IMR-90 (cell line): ENCODE results near the gene IQSEC1. TPM values are rescaled to one million over a fixed set of nuclear protein-coding genes. Genes with fewer than 3 reads are reported as not detected.
A peak's percentile ranks its signal among the peaks of the same experiment; 100 is the strongest.

ENCODE experiments used
- ATAC-seq: fragments of 200-7000 bp; cut with Tn5 transposase; 2 replicates; pipeline ENCODE4 v1.9.1; 2020; ENCODE audit warnings: low read depth, mild to moderate bottlenecking, moderate library complexity
- BruUV-seq: library from RNA; stranded (reverse); fragments of 400-500 nt; replicated peaks from 2 replicates; lab custom pipeline; 2021; lab: Mats Ljungman, UMichigan
- CTCF ChIA-PET: fragments of 300-600 bp; formaldehyde crosslinking; extraction: SDS; loops from one replicate; lab custom pipeline; 2021; ENCODE audit warnings: antibody characterized with exemption; lab: Yijun Ruan, JAX
- POLR2A ChIA-PET: fragments of 300-600 bp; sonication (Branson Sonifier 250); formaldehyde crosslinking; loops from one replicate; lab custom pipeline; 2022; ENCODE audit warnings: antibody characterized with exemption; ENCODE audit not compliant: unreplicated experiment; lab: Charles Lee
- DNase-seq: peaks from one replicate; pipeline ENCODE4 v3.0.0; 2013
- H2AFZ ChIP-seq: replicated peaks from 2 replicates; pipeline ENCODE3; 2013; ENCODE audit warnings: low read length, mild to moderate bottlenecking; ENCODE audit not compliant: poor library complexity
- H2AK5ac ChIP-seq: 2 replicates; pipeline ENCODE4 v1.6.1; 2013; ENCODE audit warnings: low read depth, low read length, inconsistent platforms
- H2AK9ac ChIP-seq: replicated peaks from 2 replicates; pipeline ENCODE3; 2013; ENCODE audit warnings: mild to moderate bottlenecking, low read depth, low read length, moderate library complexity; ENCODE audit not compliant: poor library complexity
- H2BK120ac ChIP-seq: 2 replicates; pipeline ENCODE4 v1.6.1; 2013; ENCODE audit warnings: low read depth, low read length, inconsistent platforms
- H2BK15ac ChIP-seq: 3 replicates; pipeline ENCODE4 v1.6.1; 2013; ENCODE audit warnings: low read depth, low read length, inconsistent platforms
- H2BK20ac ChIP-seq: 2 replicates; pipeline ENCODE4 v1.6.1; 2013; ENCODE audit warnings: low read depth, mild to moderate bottlenecking, inconsistent platforms, low read length, moderate library complexity
- H2BK5ac ChIP-seq: 2 replicates; pipeline ENCODE4 v1.6.1; 2013; ENCODE audit warnings: mild to moderate bottlenecking, low read depth, low read length, inconsistent platforms; ENCODE audit not compliant: poor library complexity, severe bottlenecking
- H3K14ac ChIP-seq: replicated peaks from 2 replicates; pipeline ENCODE4 v1.6.1; 2013; ENCODE audit warnings: low read depth, low read length, inconsistent platforms
- H3K18ac ChIP-seq: 2 replicates; pipeline ENCODE4 v1.6.1; 2013; ENCODE audit warnings: low read depth, low read length, control low read depth
- H3K23ac ChIP-seq: 2 replicates; pipeline ENCODE4 v1.6.1; 2013; ENCODE audit warnings: low read depth, low read length, inconsistent platforms
- H3K27ac ChIP-seq: 2 replicates; pipeline ENCODE4 v1.5.1; 2013; ENCODE audit warnings: mild to moderate bottlenecking, control low read depth, low read length; ENCODE audit not compliant: insufficient read depth
- H3K27me3 ChIP-seq: 2 replicates; pipeline ENCODE4 v1.6.1; 2013; ENCODE audit warnings: low read length; ENCODE audit not compliant: control insufficient read depth, insufficient read depth
- H3K36me3 ChIP-seq: 2 replicates; pipeline ENCODE4 v1.6.1; 2013; ENCODE audit warnings: low read length, mixed read lengths; ENCODE audit not compliant: control insufficient read depth, insufficient read depth
- H3K4ac ChIP-seq: 2 replicates; pipeline ENCODE4 v1.6.1; 2013; ENCODE audit warnings: low read depth, low read length, inconsistent platforms
- H3K4me1 ChIP-seq: 2 replicates; pipeline ENCODE4 v1.6.1; 2013; ENCODE audit warnings: low read length, mixed read lengths; ENCODE audit not compliant: control insufficient read depth, insufficient read depth
- H3K4me2 ChIP-seq: 2 replicates; pipeline ENCODE4 v1.6.1; 2013; ENCODE audit warnings: low read depth, mild to moderate bottlenecking, control low read depth, low read length, moderate library complexity
- H3K4me3 ChIP-seq: 2 replicates; pipeline ENCODE4 v1.5.1; 2013; ENCODE audit warnings: low read depth, mild to moderate bottlenecking, control low read depth, low read length, moderate library complexity; ENCODE audit not compliant: insufficient read depth
- H3K56ac ChIP-seq: 2 replicates; pipeline ENCODE4 v1.6.1; 2013; ENCODE audit warnings: low read length, inconsistent platforms; ENCODE audit not compliant: insufficient read depth; ENCODE audit errors: extremely low read depth
- H3K79me1 ChIP-seq, 2 experiments: 2 replicates each; pipeline ENCODE4 v1.6.1; 2013; ENCODE audit warnings: low read length in 2 of 2, inconsistent platforms in 1 of 2, low read depth in 1 of 2
- H3K9ac ChIP-seq: 2 replicates; pipeline ENCODE4 v1.6.1; 2013; ENCODE audit warnings: low read depth, low read length, control low read depth
- H3K9me1 ChIP-seq: 2 replicates; pipeline ENCODE4 v1.6.1; 2013; ENCODE audit warnings: low read length, inconsistent platforms; ENCODE audit not compliant: insufficient read depth
- H3K9me3 ChIP-seq: 2 replicates; pipeline ENCODE4 v1.6.1; 2013; ENCODE audit warnings: low read length; ENCODE audit not compliant: control insufficient read depth, insufficient read depth
- H4K20me1 ChIP-seq: 2 replicates; pipeline ENCODE4 v1.6.1; 2013; ENCODE audit warnings: low read length, inconsistent platforms; ENCODE audit not compliant: insufficient read depth
- H4K5ac ChIP-seq: 2 replicates; pipeline ENCODE4 v1.6.1; 2013; ENCODE audit warnings: mild to moderate bottlenecking, low read depth, low read length, control low read depth
- H4K8ac ChIP-seq, 2 experiments: 2 replicates each; pipeline ENCODE4 v1.6.1; 2013; ENCODE audit warnings: low read depth in 2 of 2, low read length in 2 of 2, control low read depth in 1 of 2, inconsistent platforms in 1 of 2
- H4K91ac ChIP-seq: 2 replicates; pipeline ENCODE4 v1.6.1; 2013; ENCODE audit warnings: low read depth, low read length, inconsistent platforms; ENCODE audit not compliant: insufficient read depth
- CEBPB ChIP-seq: IDR thresholded peaks from 2 replicates; pipeline ENCODE4 v1.6.1; 2012; ENCODE audit warnings: low read depth, low read length, improper control_type of control experiment
- CHD1 ChIP-seq: IDR thresholded peaks from 2 replicates; pipeline ENCODE4 v1.6.1; 2012; ENCODE audit warnings: low read depth, low read length, improper control_type of control experiment
- FOS ChIP-seq: fragments of 150-350 bp; IDR thresholded peaks from 2 replicates; pipeline ENCODE4 v1.6.1; 2016; ENCODE audit warnings: low read depth, low read length
- MAFK ChIP-seq: IDR thresholded peaks from 2 replicates; pipeline ENCODE4 v1.6.1; 2012; ENCODE audit warnings: low read depth, low read length, improper control_type of control experiment
- MAZ ChIP-seq: IDR thresholded peaks from 2 replicates; pipeline ENCODE4 v1.6.1; 2012; ENCODE audit warnings: low read depth, mild to moderate bottlenecking, low read length, improper control_type of control experiment, moderate library complexity, borderline replicate concordance
- MXI1 ChIP-seq: IDR thresholded peaks from 2 replicates; pipeline ENCODE4 v1.6.1; 2012; ENCODE audit warnings: low read depth, mild to moderate bottlenecking, low read length, moderate library complexity, borderline replicate concordance
- NFE2L2 ChIP-seq: fragments of 150-350 bp; IDR thresholded peaks from 2 replicates; pipeline ENCODE4 v1.6.1; 2016; ENCODE audit warnings: low read depth, mild to moderate bottlenecking, low read length
- RAD21 ChIP-seq: IDR thresholded peaks from 2 replicates; pipeline ENCODE4 v1.6.1; 2012; ENCODE audit warnings: low read length, improper control_type of control experiment
- RFX5 ChIP-seq: IDR thresholded peaks from 2 replicates; pipeline ENCODE4 v1.8.0; 2012; ENCODE audit warnings: low read depth, mild to moderate bottlenecking, low read length, moderate library complexity
- SMC3 ChIP-seq: fragments of 150-350 bp; IDR thresholded peaks from 2 replicates; pipeline ENCODE4 v1.6.1; 2016; ENCODE audit warnings: low read depth, mild to moderate bottlenecking, antibody characterized with exemption, low read length, moderate library complexity
- WGBS, 2 experiments: methylation state at CpG; one replicate each; pipeline versions ENCODE4 v1.1.5 to v1.1.7; 2013; ENCODE audit warnings: missing lambda C conversion rate in 2 of 2; ENCODE audit not compliant: insufficient read length in 1 of 2; ENCODE audit errors: extremely low coverage in 2 of 2; 5-methylcytosine and 5-hydroxymethylcytosine counted together
- dilution Hi-C: fragments of 300-500 bp; cut with HindIII; formaldehyde crosslinking; loops from one replicate; pipeline ENCODE4 v1.14.3; 2018; ENCODE audit warnings: low sequenced_read_pairs; ENCODE audit not compliant: unreplicated experiment
- in situ Hi-C: fragments of 300-500 bp; cut with MboI; formaldehyde crosslinking; loops from 3 replicates; pipeline ENCODE4 v1.14.3; 2019; ENCODE audit warnings: low sequenced_read_pairs, inconsistent platforms, mixed read lengths
- intact Hi-C: fragments of 100-400 bp; cut with micrococcal nuclease; formaldehyde crosslinking; loops from 2 replicates; pipeline ENCODE4 v1.10.0; 2022
- polyA plus RNA-seq, 3 experiments: library from polyadenylated mRNA; depleted of rRNA; stranded (reverse); fragments of >200 nt; gene quantifications; 2 replicates each; pipeline ENCODE4 v1.2.3, GENCODE V29; 2012; ENCODE audit warnings: low replicate concordance in 1 of 3
- total RNA-seq: library from RNA; depleted of rRNA; stranded (reverse); fragments of >200 nt; gene quantifications from 2 replicates; pipeline ENCODE4 v1.2.3, GENCODE V29; 2012
- TF ChIP-seq, protein P1 (sequence below): fragments of 150-350 bp; IDR thresholded peaks from 2 replicates; pipeline ENCODE4 v1.6.1; 2016; ENCODE audit warnings: low read depth, mild to moderate bottlenecking, low read length, moderate library complexity, borderline replicate concordance
- TF ChIP-seq, protein P2 (sequence below): conservative IDR thresholded peaks from 2 replicates; pipeline ENCODE4 v1.5.1; 2012; ENCODE audit warnings: mild to moderate bottlenecking, low read depth, low read length, improper control_type of control experiment
- TF ChIP-seq, protein P3 (sequence below): fragments of 150-350 bp; IDR thresholded peaks from 2 replicates; pipeline ENCODE4 v1.6.1; 2017; ENCODE audit warnings: mild to moderate bottlenecking, antibody characterized with exemption, low read length, low read depth

Gene IQSEC1
- total and polyA plus RNA-seq, 2 of the 4 experiments (the other 2 are of a cell fraction), result 5.9 to 11.9 TPM

DNA sequence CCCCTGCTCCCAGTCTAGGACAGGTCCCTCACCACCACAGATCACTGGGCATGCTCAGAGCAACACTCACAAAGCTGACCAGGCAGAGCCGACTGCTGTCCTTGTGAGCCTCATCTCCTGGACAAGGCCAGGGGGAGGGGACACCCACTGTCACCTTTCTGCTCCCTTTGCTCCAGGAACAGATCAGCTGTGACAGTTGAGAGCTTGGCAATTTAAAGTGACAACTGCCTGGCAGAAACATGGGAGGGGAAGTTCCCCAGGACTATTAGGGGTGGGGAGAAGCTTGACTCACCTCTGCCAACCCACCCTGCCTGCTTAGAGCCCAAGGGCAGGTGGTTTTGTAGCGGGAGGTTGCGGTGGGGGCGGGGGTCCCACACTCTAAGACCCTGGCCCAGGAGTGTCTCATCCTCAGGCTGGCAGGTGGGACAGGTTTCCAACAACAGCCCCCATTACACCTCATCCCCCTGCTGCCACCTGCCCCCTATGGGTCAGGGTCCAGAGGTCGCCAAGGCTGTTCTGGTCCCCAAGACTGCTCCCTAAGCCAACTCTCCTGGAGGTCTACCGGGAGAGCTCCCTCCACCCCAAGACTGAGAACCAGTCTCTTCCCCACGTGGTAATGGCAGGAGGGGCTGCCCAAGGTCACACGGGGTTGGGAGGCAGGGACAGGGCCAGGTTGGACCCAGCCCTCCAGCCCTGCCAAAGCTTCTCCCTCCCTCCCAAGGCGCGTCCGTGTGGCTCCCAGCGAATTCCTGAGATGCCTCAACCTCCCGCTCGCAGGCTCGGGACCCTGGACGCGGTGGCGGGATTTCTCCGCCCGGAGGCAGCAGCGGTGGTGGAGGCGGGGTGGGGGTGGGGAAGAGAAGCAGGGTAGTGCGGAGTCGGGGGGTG lies 80.4 kb downstream of the IQSEC1 start:
- Histone ChIP-seq H3K4me2 (peak overlapping the region; percentile 91), H3K14ac (0 out of 2 replicates have a peak overlapping the region, but pooled peaks have one; percentile 42), H4K5ac (peak overlapping the region; percentile 62; the same call in 1 of the 2 replicates), H3K27me3 (no peaks in the 10 kb centered on the region), H3K9ac (peak overlapping the region; percentile 59), H3K4me1 (peaks cover 37% of the 10 kb centered on the region), H3K27ac (peak overlapping the region; percentile 13), H3K79me1 (peaks cover 2 to 30% of the 10 kb centered on the region in 2 experiments; a peak in 2 of 4 replicates), H2BK20ac (peak overlapping the region; percentile 46), H4K8ac (peak overlapping the region in 1 of 2 experiments; percentile 13; a peak in 1 of 4 replicates), H2BK5ac (no peak overlapping the region), H4K20me1 (no peaks in the 10 kb centered on the region; the same call in 1 of the 2 replicates), H2AK9ac (peak overlapping the region; percentile 85), H3K56ac (no peak overlapping the region), H4K91ac (peak overlapping the region; percentile 71), H3K36me3 (no peaks in the 10 kb centered on the region), H3K4ac (peak overlapping the region; percentile 62), H2AFZ (peak overlapping the region; percentile 84), H3K4me3 (peak overlapping the region; percentile 63), H3K18ac (peak overlapping the region; percentile 27; the same call in 1 of the 2 replicates), H2BK120ac (peak overlapping the region; percentile 62), H3K9me3 (no peaks in the 10 kb centered on the region), H2BK15ac (peak overlapping the region; percentile 43; the same call in 1 of the 3 replicates), H3K23ac (peak overlapping the region; percentile 42; the same call in 1 of the 2 replicates), H2AK5ac (peak overlapping the region; percentile 87), H3K9me1 (peaks cover 18% of the 10 kb centered on the region; the same call in 1 of the 2 replicates)
- intact Hi-C loops, result no loop called here
- ChIA-PET CTCF (interaction anchor here (0.6 to 3.0 kb wide), 2 partner anchors 8 to 1498 kb away, joined by 3 to 11 read pairs; no protein-coding TSS in a partner anchor), POLR2A (no interaction called here)
- in situ Hi-C loops, result no loop called here
- WGBS, 2 experiments, result no CpG with 5 or more reads among the region's 24 CpGs
- ATAC-seq (peak; percentile 4), DNase-seq (peak; percentile 11)
- dilution Hi-C loops, result no loop called here
- BruUV-seq, result no TSS peak
- TF ChIP-seq MAFK, result no peak
- TF ChIP-seq RAD21, result no peak
- TF ChIP-seq CEBPB, result no peak
- TF ChIP-seq, protein P1, sequence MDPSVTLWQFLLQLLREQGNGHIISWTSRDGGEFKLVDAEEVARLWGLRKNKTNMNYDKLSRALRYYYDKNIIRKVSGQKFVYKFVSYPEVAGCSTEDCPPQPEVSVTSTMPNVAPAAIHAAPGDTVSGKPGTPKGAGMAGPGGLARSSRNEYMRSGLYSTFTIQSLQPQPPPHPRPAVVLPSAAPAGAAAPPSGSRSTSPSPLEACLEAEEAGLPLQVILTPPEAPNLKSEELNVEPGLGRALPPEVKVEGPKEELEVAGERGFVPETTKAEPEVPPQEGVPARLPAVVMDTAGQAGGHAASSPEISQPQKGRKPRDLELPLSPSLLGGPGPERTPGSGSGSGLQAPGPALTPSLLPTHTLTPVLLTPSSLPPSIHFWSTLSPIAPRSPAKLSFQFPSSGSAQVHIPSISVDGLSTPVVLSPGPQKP, result no peak
- TF ChIP-seq FOS, result no peak
- no peak for TF ChIP-seq NFE2L2
- no peak for TF ChIP-seq MAZ
- no peak for TF ChIP-seq RFX5
- TF ChIP-seq SMC3, result no peak
- TF ChIP-seq, protein P2, sequence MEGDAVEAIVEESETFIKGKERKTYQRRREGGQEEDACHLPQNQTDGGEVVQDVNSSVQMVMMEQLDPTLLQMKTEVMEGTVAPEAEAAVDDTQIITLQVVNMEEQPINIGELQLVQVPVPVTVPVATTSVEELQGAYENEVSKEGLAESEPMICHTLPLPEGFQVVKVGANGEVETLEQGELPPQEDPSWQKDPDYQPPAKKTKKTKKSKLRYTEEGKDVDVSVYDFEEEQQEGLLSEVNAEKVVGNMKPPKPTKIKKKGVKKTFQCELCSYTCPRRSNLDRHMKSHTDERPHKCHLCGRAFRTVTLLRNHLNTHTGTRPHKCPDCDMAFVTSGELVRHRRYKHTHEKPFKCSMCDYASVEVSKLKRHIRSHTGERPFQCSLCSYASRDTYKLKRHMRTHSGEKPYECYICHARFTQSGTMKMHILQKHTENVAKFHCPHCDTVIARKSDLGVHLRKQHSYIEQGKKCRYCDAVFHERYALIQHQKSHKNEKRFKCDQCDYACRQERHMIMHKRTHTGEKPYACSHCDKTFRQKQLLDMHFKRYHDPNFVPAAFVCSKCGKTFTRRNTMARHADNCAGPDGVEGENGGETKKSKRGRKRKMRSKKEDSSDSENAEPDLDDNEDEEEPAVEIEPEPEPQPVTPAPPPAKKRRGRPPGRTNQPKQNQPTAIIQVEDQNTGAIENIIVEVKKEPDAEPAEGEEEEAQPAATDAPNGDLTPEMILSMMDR, result no peak
- TF ChIP-seq CHD1, result no peak
- TF ChIP-seq, protein P3, sequence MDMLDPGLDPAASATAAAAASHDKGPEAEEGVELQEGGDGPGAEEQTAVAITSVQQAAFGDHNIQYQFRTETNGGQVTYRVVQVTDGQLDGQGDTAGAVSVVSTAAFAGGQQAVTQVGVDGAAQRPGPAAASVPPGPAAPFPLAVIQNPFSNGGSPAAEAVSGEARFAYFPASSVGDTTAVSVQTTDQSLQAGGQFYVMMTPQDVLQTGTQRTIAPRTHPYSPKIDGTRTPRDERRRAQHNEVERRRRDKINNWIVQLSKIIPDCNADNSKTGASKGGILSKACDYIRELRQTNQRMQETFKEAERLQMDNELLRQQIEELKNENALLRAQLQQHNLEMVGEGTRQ, result no peak
- TF ChIP-seq MXI1, result no peak
